Body of pancreas (tissue), 4 donors: ENCODE measurements around the gene FAM78A.

Experiments used
- POLR2A ChIP-seq, 3 donors: fragments of 450-650 bp; IDR thresholded peaks; one replicate each; pipeline ENCODE4 v1.6.1; 2016; ENCODE audit warnings: antibody characterized with exemption in 3 of 3, mild to moderate bottlenecking in 2 of 3
- TF ChIP-seq, protein P1 (sequence below), 7 experiments: fragments of 450-650 bp in 4 of 7; fragments of 200-600 bp in 3 of 7; sonication (generic) in 3 of 7; IDR thresholded peaks; one replicate each; pipeline ENCODE4 v1.5.1; 2016 to 2019; ENCODE audit warnings: antibody characterized with exemption in 7 of 7

DNA sequence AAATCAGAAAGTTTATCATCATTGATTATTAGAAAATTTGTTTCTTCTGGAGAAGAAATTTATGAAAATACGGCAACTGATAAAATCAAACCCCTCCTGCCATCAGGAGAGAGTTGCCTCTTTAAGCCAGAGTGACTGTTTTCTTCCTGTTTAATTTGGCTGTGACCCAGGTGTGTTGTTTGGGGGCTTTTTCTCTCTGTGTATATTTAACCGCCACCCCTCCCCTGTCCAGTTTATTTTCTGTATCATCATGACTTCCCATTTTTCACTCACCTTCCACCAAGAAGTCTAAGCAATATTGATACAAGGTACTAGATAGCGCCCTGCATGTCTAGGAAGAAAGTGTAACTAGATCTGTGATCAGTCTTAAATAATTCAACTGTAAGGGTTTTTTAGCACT lies 50.1 kb downstream of the FAM78A start:
- TF ChIP-seq, protein P1, sequence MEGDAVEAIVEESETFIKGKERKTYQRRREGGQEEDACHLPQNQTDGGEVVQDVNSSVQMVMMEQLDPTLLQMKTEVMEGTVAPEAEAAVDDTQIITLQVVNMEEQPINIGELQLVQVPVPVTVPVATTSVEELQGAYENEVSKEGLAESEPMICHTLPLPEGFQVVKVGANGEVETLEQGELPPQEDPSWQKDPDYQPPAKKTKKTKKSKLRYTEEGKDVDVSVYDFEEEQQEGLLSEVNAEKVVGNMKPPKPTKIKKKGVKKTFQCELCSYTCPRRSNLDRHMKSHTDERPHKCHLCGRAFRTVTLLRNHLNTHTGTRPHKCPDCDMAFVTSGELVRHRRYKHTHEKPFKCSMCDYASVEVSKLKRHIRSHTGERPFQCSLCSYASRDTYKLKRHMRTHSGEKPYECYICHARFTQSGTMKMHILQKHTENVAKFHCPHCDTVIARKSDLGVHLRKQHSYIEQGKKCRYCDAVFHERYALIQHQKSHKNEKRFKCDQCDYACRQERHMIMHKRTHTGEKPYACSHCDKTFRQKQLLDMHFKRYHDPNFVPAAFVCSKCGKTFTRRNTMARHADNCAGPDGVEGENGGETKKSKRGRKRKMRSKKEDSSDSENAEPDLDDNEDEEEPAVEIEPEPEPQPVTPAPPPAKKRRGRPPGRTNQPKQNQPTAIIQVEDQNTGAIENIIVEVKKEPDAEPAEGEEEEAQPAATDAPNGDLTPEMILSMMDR (IDR thresholded peaks at IDR 0.05), result no peak
- TF ChIP-seq POLR2A (IDR thresholded peaks at IDR 0.05), result no peak
